ENCODE results near the gene AQP9. TPM values are rescaled to one million over a fixed set of nuclear protein-coding genes. Genes with fewer than 3 reads are reported as not detected.
"Not testable (repeated sequence)": the region's sequence is repeated elsewhere in the genome, so short reads cannot be mapped to it uniquely, and the experiment has no call there.

The AQP9 gene
- 1 to 10 TPM; 1.6 to 2.9 TPM for total RNA-seq
- long read RNA-seq, partial matches to known transcripts: 0 of 1 reads
- long read RNA-seq, other reads (novel, unspliced or antisense): 0 of 1 reads

GRCh38 chr15:58138106-58138505 is at the start of gene AQP9:
Gene AQP9 (plus strand): TSS chr15:58138381. CDS start chr15:58138566, 185 bp downstream.
- intact Hi-C loops (cut with DNase I): no loop called here

GRCh38 chr15:58095415-58095814 is 42.8 kb upstream of the AQP9 start:
- no peak for ATAC-seq

More at GRCh38 chr15:58138106-58138505, at the start of gene AQP9:
- no peak for DNase-seq
- peak in 1 of 2 donors; percentile 37 for ATAC-seq

GRCh38 chr15:58096529-58097084 is 41.6 kb upstream of the AQP9 start:
- ATAC-seq (no peak), DNase-seq (no peak)
- intact Hi-C loops (cut with DNase I): no loop called here

More at GRCh38 chr15:58095415-58095814, 42.8 kb upstream of the AQP9 start:
- intact Hi-C loops (cut with DNase I): no loop called here
- no peak for DNase-seq

- no peak for ATAC-seq
Observed at GRCh38 chr15:58103482-58103881, 34.7 kb upstream of the AQP9 start.

GRCh38 chr15:58108117-58108516 is 30.1 kb upstream of the AQP9 start:
- intact Hi-C loops (cut with DNase I): no loop called here
- DNase-seq (no peak), ATAC-seq (no peak)

More at GRCh38 chr15:58103482-58103881, 34.7 kb upstream of the AQP9 start:
- intact Hi-C loops (cut with DNase I): no loop called here
- DNase-seq: no peak

GRCh38 chr15:58109419-58109818 is 28.8 kb upstream of the AQP9 start:
- ATAC-seq (no peak), DNase-seq (no peak)
- intact Hi-C loops (cut with DNase I): no loop called here

GRCh38 chr15:58110999-58111717 is 27.0 kb upstream of the AQP9 start:
- DNase-seq: no peak
- ATAC-seq: peak in 1 of 2 donors; percentile 72
- intact Hi-C loops (cut with DNase I): loop anchor here in 1 of 2 donors (10.0 kb wide), 1 partner anchor 74 kb away; no protein-coding TSS in a partner anchor

GRCh38 chr15:58111718-58112104 is 26.5 kb upstream of the AQP9 start:
- DNase-seq (no peak), ATAC-seq (no peak)
- intact Hi-C loops (cut with DNase I): loop anchor here in 1 of 2 donors (10.0 kb wide), 1 partner anchor 73 kb away; no protein-coding TSS in a partner anchor

GRCh38 chr15:58113358-58113757 is 24.8 kb upstream of the AQP9 start:
- not testable (repeated sequence) for ATAC-seq, DNase-seq
- intact Hi-C loops (cut with DNase I): loop anchor here in 1 of 2 donors (10.0 kb wide), 1 partner anchor 71 kb away; no protein-coding TSS in a partner anchor

- intact Hi-C loops (cut with DNase I): loop anchor here in 1 of 2 donors (10.0 kb wide), 1 partner anchor 70 kb away; no protein-coding TSS in a partner anchor
- ATAC-seq (no peak), DNase-seq (no peak)
Observed at GRCh38 chr15:58114388-58114787, 23.8 kb upstream of the AQP9 start.

GRCh38 chr15:58114812-58115211 is 23.4 kb upstream of the AQP9 start:
- DNase-seq (no peak), ATAC-seq (no peak)
- intact Hi-C loops (cut with DNase I): loop anchor here in 1 of 2 donors (10.0 kb wide), 1 partner anchor 70 kb away; no protein-coding TSS in a partner anchor

- peak in 1 of 2 donors; percentile 60 for ATAC-seq
- DNase-seq: no peak
- intact Hi-C loops (cut with DNase I): loop anchor here in 1 of 2 donors (10.0 kb wide), 1 partner anchor 69 kb away; no protein-coding TSS in a partner anchor
Observed at GRCh38 chr15:58115692-58116091, 22.5 kb upstream of the AQP9 start.

GRCh38 chr15:58117619-58118018 is 20.6 kb upstream of the AQP9 start:
- intact Hi-C loops (cut with DNase I): loop anchor here in 1 of 2 donors (10.0 kb wide), 1 partner anchor 67 kb away; no protein-coding TSS in a partner anchor
- DNase-seq (no peak), ATAC-seq (no peak)

- ATAC-seq (no peak), DNase-seq (no peak)
- intact Hi-C loops (cut with DNase I): loop anchor here in 1 of 2 donors (10.0 kb wide), 1 partner anchor 67 kb away; no protein-coding TSS in a partner anchor
Observed at GRCh38 chr15:58118272-58118671, 19.9 kb upstream of the AQP9 start.

- DNase-seq: no peak
- intact Hi-C loops (cut with DNase I): loop anchor here in 1 of 2 donors (10.0 kb wide), 1 partner anchor 66 kb away; no protein-coding TSS in a partner anchor
- no peak for ATAC-seq
Observed at GRCh38 chr15:58119016-58119415, 19.2 kb upstream of the AQP9 start.

- ATAC-seq: no peak
- intact Hi-C loops (cut with DNase I): no loop called here
Observed at GRCh38 chr15:58124585-58124984, 13.6 kb upstream of the AQP9 start.

GRCh38 chr15:58125333-58125732 is 12.8 kb upstream of the AQP9 start:
- intact Hi-C loops (cut with DNase I): no loop called here

More at GRCh38 chr15:58124585-58124984, 13.6 kb upstream of the AQP9 start:
- no peak for DNase-seq

GRCh38 chr15:58134886-58135285 is 3.3 kb upstream of the AQP9 start:
- no peak for ATAC-seq
- no peak for DNase-seq
- intact Hi-C loops (cut with DNase I): no loop called here

More at GRCh38 chr15:58125333-58125732, 12.8 kb upstream of the AQP9 start:
- DNase-seq (no peak), ATAC-seq (no peak)

GRCh38 chr15:58135511-58136174 is 2.5 kb upstream of the AQP9 start:
- DNase-seq (no peak), ATAC-seq (no peak)
- intact Hi-C loops (cut with DNase I): no loop called here
